Activated T-helper 1 cell treated with anti-CD3 and anti-CD28 coated beads, Interleukin-12 subunit alpha, Interleukin-12 subunit beta, Interleukin-2, Interleukin-4 antibody, amounts not matched to agents 30 ng/mL and 10 ng/mL and 1 ng/mL, durations not matched to agents 14 hours and 24 hours and 36 hours (primary cell): Measurements from ENCODE around the gene TRIM66. TPM values are rescaled to one million over a fixed set of nuclear protein-coding genes. Genes with fewer than 3 reads are reported as not detected.

Experiments used
- DNase-seq: peaks from one replicate; pipeline ENCODE4 v3.0.0; 2021; ENCODE audit warnings: low spot score
- H3K27ac Mint-ChIP-seq: one replicate; pipeline ENCODE4 v1.8.0; 2021; ENCODE audit warnings: mild to moderate bottlenecking, mixed read lengths
- H3K27me3 Mint-ChIP-seq: one replicate; pipeline ENCODE4 v1.8.0; 2022; ENCODE audit warnings: mild to moderate bottlenecking, moderate library complexity, mixed read lengths; ENCODE audit not compliant: insufficient read depth
- H3K36me3 Mint-ChIP-seq: one replicate; pipeline ENCODE4 v1.8.0; 2021; ENCODE audit warnings: low read depth, mixed read lengths
- H3K4me1 Mint-ChIP-seq: one replicate; pipeline ENCODE4 v1.8.0; 2021; ENCODE audit warnings: low read depth, mixed read lengths
- H3K4me3 Mint-ChIP-seq: one replicate; pipeline ENCODE4 v1.8.0; 2021; ENCODE audit warnings: mild to moderate bottlenecking, moderate library complexity, mixed read lengths
- H3K9me3 Mint-ChIP-seq: one replicate; pipeline ENCODE4 v1.8.0; 2021; ENCODE audit warnings: mixed read lengths
- intact Hi-C: fragments of 100-400 bp; cut with micrococcal nuclease; formaldehyde crosslinking; loops from one replicate; pipeline ENCODE4 v1.15.1; 2024
- total RNA-seq: library from RNA; stranded (reverse); gene quantifications from 2 replicates; pipeline ENCODE4 v1.2.3, GENCODE V29; 2022

Gene TRIM66
- total RNA-seq, 1 donor from 2014 or later: 14.2 TPM

- Mint-ChIP-seq H3K27ac (no peak overlapping the region), H3K36me3 (no peaks in the 10 kb centered on the region), H3K4me3 (no peak overlapping the region), H3K9me3 (no peaks in the 10 kb centered on the region), H3K27me3 (peaks cover 12% of the 10 kb centered on the region), H3K4me1 (no peaks in the 10 kb centered on the region)
- DNase-seq: no peak
- intact Hi-C loops: no loop called here
Observed at GRCh38 chr11:8584082-8584481, 98.4 kb downstream of the TRIM66 start.

- Mint-ChIP-seq H3K27me3 (peaks cover 2% of the 10 kb centered on the region), H3K36me3 (no peaks in the 10 kb centered on the region), H3K9me3 (no peaks in the 10 kb centered on the region), H3K4me1 (no peaks in the 10 kb centered on the region), H3K4me3 (no peak overlapping the region), H3K27ac (no peak overlapping the region)
- no peak for DNase-seq
- intact Hi-C loops: no loop called here
Observed at GRCh38 chr11:8581300-8581699, 101.2 kb downstream of the TRIM66 start.

GRCh38 chr11:8577791-8578581 is 104.5 kb downstream of the TRIM66 start:
- Mint-ChIP-seq H3K27ac (no peak overlapping the region), H3K4me3 (no peak overlapping the region), H3K4me1 (no peaks in the 10 kb centered on the region), H3K27me3 (no peaks in the 10 kb centered on the region), H3K36me3 (no peaks in the 10 kb centered on the region), H3K9me3 (no peaks in the 10 kb centered on the region)
- intact Hi-C loops: no loop called here
- no peak for DNase-seq

GRCh38 chr11:8574798-8575197 is 107.7 kb downstream of the TRIM66 start:
- H3K4me1 Mint-ChIP-seq: no peaks in the 10 kb centered on the region
- no peaks in the 10 kb centered on the region for H3K9me3 Mint-ChIP-seq
- DNase-seq: no peak
- no peaks in the 10 kb centered on the region for H3K36me3 Mint-ChIP-seq
- intact Hi-C loops: no loop called here
- H3K4me3 Mint-ChIP-seq: no peak overlapping the region
- H3K27ac Mint-ChIP-seq: no peak overlapping the region
- peaks cover 11% of the 10 kb centered on the region for H3K27me3 Mint-ChIP-seq

GRCh38 chr11:8573777-8574176 is 108.7 kb downstream of the TRIM66 start:
- peaks cover 17% of the 10 kb centered on the region for H3K27me3 Mint-ChIP-seq
- H3K4me3 Mint-ChIP-seq: no peak overlapping the region
- intact Hi-C loops: no loop called here
- DNase-seq: no peak
- H3K9me3 Mint-ChIP-seq: no peaks in the 10 kb centered on the region
- no peaks in the 10 kb centered on the region for H3K36me3 Mint-ChIP-seq
- no peaks in the 10 kb centered on the region for H3K4me1 Mint-ChIP-seq
- no peak overlapping the region for H3K27ac Mint-ChIP-seq

GRCh38 chr11:8567602-8568198 is 114.8 kb downstream of the TRIM66 start:
- intact Hi-C loops: loop anchor here (2.0 kb wide), 1 partner anchor 239 kb away; no protein-coding TSS in a partner anchor
- no peak overlapping the region for H3K4me3 Mint-ChIP-seq
- H3K9me3 Mint-ChIP-seq: no peaks in the 10 kb centered on the region
- H3K36me3 Mint-ChIP-seq: no peaks in the 10 kb centered on the region
- no peak overlapping the region for H3K27ac Mint-ChIP-seq
- peaks cover 23% of the 10 kb centered on the region for H3K27me3 Mint-ChIP-seq
- H3K4me1 Mint-ChIP-seq: peaks cover 5% of the 10 kb centered on the region
- no peak for DNase-seq

DNA sequence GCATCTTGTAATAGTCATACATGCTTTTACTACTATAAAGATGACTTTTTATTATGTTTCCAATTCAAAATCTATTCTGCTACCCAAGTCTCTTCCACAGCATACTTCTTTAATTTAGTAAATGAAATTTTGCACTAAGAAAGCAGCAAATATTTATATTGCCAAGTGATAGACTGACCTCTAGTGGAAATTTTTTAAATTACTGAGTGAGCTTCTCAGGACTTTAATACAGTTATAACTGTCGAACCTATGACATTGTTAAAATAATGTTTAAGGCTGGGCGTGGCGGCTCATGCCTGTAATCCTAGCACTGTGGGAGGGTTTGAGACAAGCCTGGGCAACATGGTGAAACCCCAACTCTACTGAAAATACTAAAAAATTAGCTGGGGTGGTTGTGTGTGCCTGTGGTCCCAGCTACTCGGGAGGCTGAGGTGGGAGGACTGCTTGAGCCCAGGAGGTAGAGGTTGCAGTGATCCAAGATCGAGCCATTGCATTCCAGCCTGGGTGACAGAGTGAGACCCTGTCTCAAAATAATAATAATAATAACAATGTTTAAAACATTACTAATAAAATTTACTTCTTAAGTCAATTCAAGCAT is 115.8 kb downstream of the TRIM66 start:
- no peak for DNase-seq
- H3K27ac Mint-ChIP-seq: no peak overlapping the region
- no peak overlapping the region for H3K4me3 Mint-ChIP-seq
- H3K27me3 Mint-ChIP-seq: peaks cover 31% of the 10 kb centered on the region
- peaks cover 4% of the 10 kb centered on the region for H3K9me3 Mint-ChIP-seq
- no peaks in the 10 kb centered on the region for H3K36me3 Mint-ChIP-seq
- peaks cover 5% of the 10 kb centered on the region for H3K4me1 Mint-ChIP-seq
- intact Hi-C loops: loop anchor here (1.0 to 2.0 kb wide), 3 partner anchors 238 to 374 kb away; no protein-coding TSS in a partner anchor

- Mint-ChIP-seq H3K4me3 (no peak overlapping the region), H3K9me3 (peaks cover 4% of the 10 kb centered on the region), H3K27ac (no peak overlapping the region), H3K27me3 (peaks cover 25% of the 10 kb centered on the region), H3K4me1 (peaks cover 5% of the 10 kb centered on the region), H3K36me3 (no peaks in the 10 kb centered on the region)
- intact Hi-C loops: no loop called here
- DNase-seq: no peak
Observed at GRCh38 chr11:8564526-8564925, 117.9 kb downstream of the TRIM66 start.

Other genes starting within 250 kb of the TRIM66 start
- gene STK33, start 88.4 kb downstream of the TRIM66 start, total RNA-seq: 0.34 and 0.62 TPM in 2 replicates
- 679 and 691 TPM in 2 replicates for gene RPL27A, start 127 bp upstream of the TRIM66 start, total RNA-seq
- 33.4 and 36.9 TPM in 2 replicates for gene AKIP1, start 228.5 kb upstream of the TRIM66 start, total RNA-seq